GM23338 (cell line): Measurements from ENCODE around the gene DGKG. TPM values are rescaled to one million over a fixed set of nuclear protein-coding genes. Genes with fewer than 3 reads are reported as not detected.

ENCODE experiments used
- ETS1 ChIP-seq: IDR thresholded peaks from 2 replicates; pipeline ENCODE4 v1.6.1; 2016; ENCODE audit warnings: antibody characterized with exemption
- EZH2 ChIP-seq: fragments of 200-600 bp; sonication (generic); IDR thresholded peaks from one replicate; pipeline ENCODE4 v1.8.0; 2017; ENCODE audit warnings: antibody characterized with exemption, mild to moderate bottlenecking, low read depth; ENCODE audit not compliant: unreplicated experiment
- NANOG ChIP-seq: IDR thresholded peaks from 2 replicates; pipeline ENCODE4 v1.6.1; 2016; ENCODE audit warnings: antibody characterized with exemption, borderline replicate concordance
- POLR2AphosphoS5 ChIP-seq: IDR thresholded peaks from 2 replicates; pipeline ENCODE4 v1.6.1; 2016; ENCODE audit warnings: antibody characterized with exemption, low read depth
- REST ChIP-seq: IDR thresholded peaks from one replicate; pipeline ENCODE4 v1.6.1; 2018; ENCODE audit warnings: antibody characterized with exemption; ENCODE audit not compliant: unreplicated experiment
- STAT1 ChIP-seq: IDR thresholded peaks from one replicate; pipeline ENCODE4 v1.6.1; 2016; ENCODE audit warnings: antibody characterized with exemption; ENCODE audit not compliant: unreplicated experiment
- ZNF114 ChIP-seq: fragments of 250-450 bp; sonication (Bioruptor Pico); IDR thresholded peaks from 2 replicates; pipeline ENCODE4 v1.5.0; 2020; ENCODE audit warnings: mild to moderate bottlenecking, moderate library complexity
- polyA plus RNA-seq: library from polyadenylated mRNA; unstranded; fragments of >200 nt; fragmentation: Nextera tagmentation; extraction: Ambion mirVana; gene quantifications from 2 replicates; pipeline ENCODE4 v1.2.1, GENCODE V29; 2016
- total RNA-seq: library from RNA; depleted of rRNA; stranded (reverse); fragments of >200 nt; shearing (Covaris generic); gene quantifications from 2 replicates; pipeline ENCODE4 v1.2.3, GENCODE V29; 2014
- TF ChIP-seq, protein P1 (sequence below): fragments of 250-450 bp; sonication (Bioruptor Pico); IDR thresholded peaks from 2 replicates; pipeline ENCODE4 v1.5.0; 2020; ENCODE audit warnings: mild to moderate bottlenecking, moderate library complexity
- TF ChIP-seq, protein P2 (sequence below), 2 experiments: fragments of 200-600 bp in 1 of 2; sonication (generic) in 1 of 2; conservative IDR thresholded peaks; 2 replicates each; pipeline versions ENCODE4 v1.5.1 to v1.6.1; 2016 to 2017; ENCODE audit warnings: antibody characterized with exemption in 2 of 2, low read depth in 2 of 2, mild to moderate bottlenecking in 2 of 2, moderate library complexity in 1 of 2

Gene DGKG
- total and polyA plus RNA-seq, 2 experiments from 2014 or later = 0.14 to 0.31 TPM

DNA sequence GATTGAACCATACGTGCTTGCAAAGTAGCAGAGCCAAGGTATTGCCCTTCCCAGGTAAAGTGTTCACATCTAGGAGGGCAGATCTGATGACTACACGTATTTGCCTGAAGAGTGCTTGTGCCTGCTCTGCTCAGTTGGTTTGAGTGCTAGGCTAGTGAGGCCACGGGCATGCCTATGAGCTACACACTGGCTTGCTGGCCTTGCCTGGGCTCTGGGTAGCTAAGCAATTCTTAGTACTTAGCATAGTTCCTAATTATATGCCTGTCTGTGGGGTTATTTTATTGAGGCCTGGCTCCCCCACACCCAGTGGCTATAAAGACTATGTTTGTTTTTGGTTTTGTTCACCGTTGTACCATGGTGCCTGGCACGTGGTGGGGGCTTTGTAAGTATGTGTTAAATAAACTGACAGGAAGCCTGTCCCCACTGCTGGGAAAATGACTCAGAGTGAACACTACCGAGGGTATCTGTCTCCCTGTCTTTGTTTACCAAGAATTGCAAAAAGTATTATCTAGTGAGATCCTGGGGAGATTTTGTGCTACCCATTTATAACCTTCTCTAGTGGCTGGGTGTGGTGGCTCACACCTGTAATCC lies 181.0 kb downstream of the DGKG start (continued):
- TF ChIP-seq, protein P1, sequence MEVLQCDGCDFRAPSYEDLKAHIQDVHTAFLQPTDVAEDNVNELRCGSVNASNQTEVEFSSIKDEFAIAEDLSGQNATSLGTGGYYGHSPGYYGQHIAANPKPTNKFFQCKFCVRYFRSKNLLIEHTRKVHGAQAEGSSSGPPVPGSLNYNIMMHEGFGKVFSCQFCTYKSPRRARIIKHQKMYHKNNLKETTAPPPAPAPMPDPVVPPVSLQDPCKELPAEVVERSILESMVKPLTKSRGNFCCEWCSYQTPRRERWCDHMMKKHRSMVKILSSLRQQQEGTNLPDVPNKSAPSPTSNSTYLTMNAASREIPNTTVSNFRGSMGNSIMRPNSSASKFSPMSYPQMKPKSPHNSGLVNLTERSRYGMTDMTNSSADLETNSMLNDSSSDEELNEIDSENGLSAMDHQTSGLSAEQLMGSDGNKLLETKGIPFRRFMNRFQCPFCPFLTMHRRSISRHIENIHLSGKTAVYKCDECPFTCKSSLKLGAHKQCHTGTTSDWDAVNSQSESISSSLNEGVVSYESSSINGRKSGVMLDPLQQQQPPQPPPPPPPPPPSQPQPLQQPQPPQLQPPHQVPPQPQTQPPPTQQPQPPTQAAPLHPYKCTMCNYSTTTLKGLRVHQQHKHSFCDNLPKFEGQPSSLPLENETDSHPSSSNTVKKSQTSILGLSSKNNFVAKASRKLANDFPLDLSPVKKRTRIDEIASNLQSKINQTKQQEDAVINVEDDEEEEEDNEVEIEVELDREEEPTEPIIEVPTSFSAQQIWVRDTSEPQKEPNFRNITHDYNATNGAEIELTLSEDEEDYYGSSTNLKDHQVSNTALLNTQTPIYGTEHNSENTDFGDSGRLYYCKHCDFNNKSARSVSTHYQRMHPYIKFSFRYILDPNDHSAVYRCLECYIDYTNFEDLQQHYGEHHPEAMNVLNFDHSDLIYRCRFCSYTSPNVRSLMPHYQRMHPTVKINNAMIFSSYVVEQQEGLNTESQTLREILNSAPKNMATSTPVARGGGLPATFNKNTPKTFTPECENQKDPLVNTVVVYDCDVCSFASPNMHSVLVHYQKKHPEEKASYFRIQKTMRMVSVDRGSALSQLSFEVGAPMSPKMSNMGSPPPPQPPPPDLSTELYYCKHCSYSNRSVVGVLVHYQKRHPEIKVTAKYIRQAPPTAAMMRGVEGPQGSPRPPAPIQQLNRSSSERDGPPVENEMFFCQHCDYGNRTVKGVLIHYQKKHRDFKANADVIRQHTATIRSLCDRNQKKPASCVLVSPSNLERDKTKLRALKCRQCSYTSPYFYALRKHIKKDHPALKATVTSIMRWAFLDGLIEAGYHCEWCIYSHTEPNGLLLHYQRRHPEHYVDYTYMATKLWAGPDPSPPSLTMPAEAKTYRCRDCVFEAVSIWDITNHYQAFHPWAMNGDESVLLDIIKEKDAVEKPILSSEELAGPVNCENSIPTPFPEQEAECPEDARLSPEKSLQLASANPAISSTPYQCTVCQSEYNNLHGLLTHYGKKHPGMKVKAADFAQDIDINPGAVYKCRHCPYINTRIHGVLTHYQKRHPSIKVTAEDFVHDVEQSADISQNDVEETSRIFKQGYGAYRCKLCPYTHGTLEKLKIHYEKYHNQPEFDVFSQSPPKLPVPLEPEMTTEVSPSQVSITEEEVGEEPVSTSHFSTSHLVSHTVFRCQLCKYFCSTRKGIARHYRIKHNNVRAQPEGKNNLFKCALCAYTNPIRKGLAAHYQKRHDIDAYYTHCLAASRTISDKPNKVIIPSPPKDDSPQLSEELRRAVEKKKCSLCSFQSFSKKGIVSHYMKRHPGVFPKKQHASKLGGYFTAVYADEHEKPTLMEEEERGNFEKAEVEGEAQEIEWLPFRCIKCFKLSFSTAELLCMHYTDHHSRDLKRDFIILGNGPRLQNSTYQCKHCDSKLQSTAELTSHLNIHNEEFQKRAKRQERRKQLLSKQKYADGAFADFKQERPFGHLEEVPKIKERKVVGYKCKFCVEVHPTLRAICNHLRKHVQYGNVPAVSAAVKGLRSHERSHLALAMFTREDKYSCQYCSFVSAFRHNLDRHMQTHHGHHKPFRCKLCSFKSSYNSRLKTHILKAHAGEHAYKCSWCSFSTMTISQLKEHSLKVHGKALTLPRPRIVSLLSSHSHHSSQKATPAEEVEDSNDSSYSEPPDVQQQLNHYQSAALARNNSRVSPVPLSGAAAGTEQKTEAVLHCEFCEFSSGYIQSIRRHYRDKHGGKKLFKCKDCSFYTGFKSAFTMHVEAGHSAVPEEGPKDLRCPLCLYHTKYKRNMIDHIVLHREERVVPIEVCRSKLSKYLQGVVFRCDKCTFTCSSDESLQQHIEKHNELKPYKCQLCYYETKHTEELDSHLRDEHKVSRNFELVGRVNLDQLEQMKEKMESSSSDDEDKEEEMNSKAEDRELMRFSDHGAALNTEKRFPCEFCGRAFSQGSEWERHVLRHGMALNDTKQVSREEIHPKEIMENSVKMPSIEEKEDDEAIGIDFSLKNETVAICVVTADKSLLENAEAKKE (CRISPR knock-in tag) = no peak
- no peak for TF ChIP-seq NANOG
- no peak for TF ChIP-seq ETS1
- TF ChIP-seq STAT1 = no peak
- no peak for TF ChIP-seq REST
- no peak for TF ChIP-seq POLR2AphosphoS5
- no peak for TF ChIP-seq EZH2
- TF ChIP-seq, protein P2, sequence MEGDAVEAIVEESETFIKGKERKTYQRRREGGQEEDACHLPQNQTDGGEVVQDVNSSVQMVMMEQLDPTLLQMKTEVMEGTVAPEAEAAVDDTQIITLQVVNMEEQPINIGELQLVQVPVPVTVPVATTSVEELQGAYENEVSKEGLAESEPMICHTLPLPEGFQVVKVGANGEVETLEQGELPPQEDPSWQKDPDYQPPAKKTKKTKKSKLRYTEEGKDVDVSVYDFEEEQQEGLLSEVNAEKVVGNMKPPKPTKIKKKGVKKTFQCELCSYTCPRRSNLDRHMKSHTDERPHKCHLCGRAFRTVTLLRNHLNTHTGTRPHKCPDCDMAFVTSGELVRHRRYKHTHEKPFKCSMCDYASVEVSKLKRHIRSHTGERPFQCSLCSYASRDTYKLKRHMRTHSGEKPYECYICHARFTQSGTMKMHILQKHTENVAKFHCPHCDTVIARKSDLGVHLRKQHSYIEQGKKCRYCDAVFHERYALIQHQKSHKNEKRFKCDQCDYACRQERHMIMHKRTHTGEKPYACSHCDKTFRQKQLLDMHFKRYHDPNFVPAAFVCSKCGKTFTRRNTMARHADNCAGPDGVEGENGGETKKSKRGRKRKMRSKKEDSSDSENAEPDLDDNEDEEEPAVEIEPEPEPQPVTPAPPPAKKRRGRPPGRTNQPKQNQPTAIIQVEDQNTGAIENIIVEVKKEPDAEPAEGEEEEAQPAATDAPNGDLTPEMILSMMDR (conservative IDR thresholded peaks at IDR 0.05; ENCODE audit: low read depth in 2 of 2) = no peak
- no peak for TF ChIP-seq ZNF114
